IMR-90 (cell line): ENCODE results near the gene ERC2.

Source experiments
- CEBPB ChIP-seq: IDR thresholded peaks from 2 replicates; pipeline ENCODE4 v1.6.1; 2012; ENCODE audit warnings: low read depth, low read length, improper control_type of control experiment
- CHD1 ChIP-seq: IDR thresholded peaks from 2 replicates; pipeline ENCODE4 v1.6.1; 2012; ENCODE audit warnings: low read depth, low read length, improper control_type of control experiment
- CTCF ChIP-seq: conservative IDR thresholded peaks from 2 replicates; pipeline ENCODE4 v1.5.1; 2012; ENCODE audit warnings: mild to moderate bottlenecking, low read depth, low read length, improper control_type of control experiment
- FOS ChIP-seq: fragments of 150-350 bp; IDR thresholded peaks from 2 replicates; pipeline ENCODE4 v1.6.1; 2016; ENCODE audit warnings: low read depth, low read length
- MAFK ChIP-seq: IDR thresholded peaks from 2 replicates; pipeline ENCODE4 v1.6.1; 2012; ENCODE audit warnings: low read depth, low read length, improper control_type of control experiment
- MAZ ChIP-seq: IDR thresholded peaks from 2 replicates; pipeline ENCODE4 v1.6.1; 2012; ENCODE audit warnings: low read depth, mild to moderate bottlenecking, low read length, improper control_type of control experiment, moderate library complexity, borderline replicate concordance
- MXI1 ChIP-seq: IDR thresholded peaks from 2 replicates; pipeline ENCODE4 v1.6.1; 2012; ENCODE audit warnings: low read depth, mild to moderate bottlenecking, low read length, moderate library complexity, borderline replicate concordance
- POLR2A ChIP-seq: IDR thresholded peaks from 2 replicates; pipeline ENCODE4 v1.6.1; 2012; ENCODE audit warnings: mild to moderate bottlenecking, low read depth, low read length
- RAD21 ChIP-seq: IDR thresholded peaks from 2 replicates; pipeline ENCODE4 v1.6.1; 2012; ENCODE audit warnings: low read length, improper control_type of control experiment
- RCOR1 ChIP-seq: IDR thresholded peaks from 2 replicates; pipeline ENCODE4 v1.6.1; 2012; ENCODE audit warnings: mild to moderate bottlenecking, low read length, improper control_type of control experiment; ENCODE audit not compliant: insufficient replicate concordance
- RFX5 ChIP-seq: IDR thresholded peaks from 2 replicates; pipeline ENCODE4 v1.8.0; 2012; ENCODE audit warnings: low read depth, mild to moderate bottlenecking, low read length, moderate library complexity
- SMC3 ChIP-seq: fragments of 150-350 bp; IDR thresholded peaks from 2 replicates; pipeline ENCODE4 v1.6.1; 2016; ENCODE audit warnings: low read depth, mild to moderate bottlenecking, antibody characterized with exemption, low read length, moderate library complexity
- USF2 ChIP-seq: fragments of 150-350 bp; IDR thresholded peaks from 2 replicates; pipeline ENCODE4 v1.6.1; 2017; ENCODE audit warnings: mild to moderate bottlenecking, antibody characterized with exemption, low read length, low read depth

GRCh38 chr3:55899887-55900286 lies 568.4 kb downstream of the ERC2 start:
- TF ChIP-seq CTCF = peak; percentile 26; the same call in 1 of the 2 replicates
- no peak for TF ChIP-seq MXI1
- no peak for TF ChIP-seq POLR2A
- no peak for TF ChIP-seq CEBPB
- 0 out of 2 replicates have a peak, but pooled peaks have one; percentile 3 for TF ChIP-seq RAD21
- TF ChIP-seq MAZ = no peak
- TF ChIP-seq MAFK = no peak
- TF ChIP-seq SMC3 = peak; percentile 8; the same call in 1 of the 2 replicates
- no peak for TF ChIP-seq USF2
- no peak for TF ChIP-seq RFX5
- TF ChIP-seq FOS = no peak
- no peak for TF ChIP-seq CHD1
- no peak for TF ChIP-seq RCOR1
